Measurements from ENCODE around the gene MAPK1. TPM values are rescaled to one million over a fixed set of nuclear protein-coding genes. Genes with fewer than 3 reads are reported as not detected.

The MAPK1 gene
- total RNA-seq, 4 donors from 2014 or later = 45.3 to 122 (median 75.2) TPM

DNA sequence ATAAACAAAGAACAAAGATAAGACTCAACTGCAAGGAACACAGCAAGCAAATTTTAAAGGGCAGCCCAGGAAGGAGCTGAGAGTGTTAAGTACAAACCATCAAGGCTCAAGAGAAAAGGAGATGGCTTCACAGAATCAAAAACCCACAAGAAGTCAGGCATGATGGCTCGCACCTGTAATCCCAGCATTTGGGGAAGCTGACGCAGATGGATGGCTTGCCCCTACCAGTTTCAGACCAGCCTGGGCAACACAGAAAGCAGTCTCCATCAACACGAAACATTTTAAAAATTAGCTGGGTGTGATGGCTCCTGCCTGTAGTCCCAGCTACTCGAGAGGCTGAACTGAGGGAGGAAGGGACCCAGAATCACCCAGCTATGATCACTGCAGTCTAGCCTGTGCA is 32.6 kb downstream of the MAPK1 start:
- Histone ChIP-seq H3K27me3 (no peaks in the 10 kb centered on the region), H3K4me3 (no peak overlapping the region), H3K9me3 (no peaks in the 10 kb centered on the region), H3K27ac (peak overlapping the region in 1 of 2 donors; percentile 97), H3K4me1 (peaks cover 0 to 2% of the 10 kb centered on the region in 2 donors), H3K36me3 (no peaks in the 10 kb centered on the region)
- intact Hi-C loops (cut with DNase I; ENCODE audit: low total_unique reads) = no loop called here
- TF ChIP-seq POLR2A (IDR thresholded peaks at IDR 0.05) (no peak), CTCF (IDR thresholded peaks at IDR 0.05) (no peak)
- no peak for DNase-seq

DNA sequence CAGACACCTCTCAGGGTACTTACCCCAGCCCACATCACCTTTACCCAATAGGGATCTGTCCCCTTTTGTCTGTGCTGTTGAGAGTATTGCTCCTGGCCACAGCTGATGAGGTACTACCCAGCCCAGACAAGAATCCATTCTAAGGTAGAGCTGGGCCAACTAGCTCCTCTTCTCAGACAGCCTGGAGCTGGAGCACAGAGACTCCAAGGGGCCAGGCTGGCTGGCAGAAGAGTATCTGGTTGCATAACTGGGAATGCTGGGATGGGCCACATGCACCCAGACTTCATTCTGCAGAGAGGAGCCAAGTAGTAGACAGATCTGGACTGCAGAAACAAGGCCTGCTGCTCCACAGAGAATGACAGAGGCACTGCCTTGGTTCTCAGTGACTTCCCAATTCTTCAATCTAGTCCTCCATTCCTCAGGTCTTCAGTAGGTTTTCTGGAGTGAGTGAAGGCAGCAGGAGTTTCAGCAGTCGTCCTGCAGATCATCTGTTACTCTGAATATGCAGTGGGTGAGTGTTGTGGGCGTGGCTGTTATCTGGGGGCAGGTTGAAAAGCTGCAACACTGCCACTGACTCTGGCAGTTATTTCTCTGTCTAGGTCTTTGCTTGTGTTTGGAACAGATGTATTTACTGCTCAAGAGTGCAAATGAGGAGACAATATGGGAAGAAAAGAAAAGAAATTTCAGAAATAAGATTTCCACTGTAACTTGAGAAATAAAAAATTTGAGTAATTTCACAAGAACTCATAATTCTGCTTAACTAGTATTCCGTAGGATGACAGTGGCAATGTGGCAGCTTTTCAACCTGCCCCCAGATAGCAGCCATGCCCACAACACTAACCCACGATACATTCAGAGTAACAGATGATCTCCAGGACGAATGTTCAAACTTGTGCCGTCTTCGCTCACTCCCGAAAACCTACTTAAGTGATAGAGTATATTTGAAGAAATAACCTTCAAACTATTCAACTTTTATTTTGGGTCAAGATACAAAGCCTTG is 34.9 kb downstream of the MAPK1 start:
- DNase-seq = no peak
- Histone ChIP-seq H3K9me3 (no peaks in the 10 kb centered on the region), H3K4me3 (no peak overlapping the region), H3K36me3 (no peaks in the 10 kb centered on the region), H3K4me1 (peaks cover 0 to 4% of the 10 kb centered on the region in 2 donors), H3K27me3 (no peaks in the 10 kb centered on the region), H3K27ac (peak overlapping the region in 1 of 2 donors; percentile 11)
- intact Hi-C loops (cut with DNase I; ENCODE audit: low total_unique reads) = no loop called here
- TF ChIP-seq POLR2A (IDR thresholded peaks at IDR 0.05) = no peak
- TF ChIP-seq CTCF (IDR thresholded peaks at IDR 0.05) = no peak

DNA sequence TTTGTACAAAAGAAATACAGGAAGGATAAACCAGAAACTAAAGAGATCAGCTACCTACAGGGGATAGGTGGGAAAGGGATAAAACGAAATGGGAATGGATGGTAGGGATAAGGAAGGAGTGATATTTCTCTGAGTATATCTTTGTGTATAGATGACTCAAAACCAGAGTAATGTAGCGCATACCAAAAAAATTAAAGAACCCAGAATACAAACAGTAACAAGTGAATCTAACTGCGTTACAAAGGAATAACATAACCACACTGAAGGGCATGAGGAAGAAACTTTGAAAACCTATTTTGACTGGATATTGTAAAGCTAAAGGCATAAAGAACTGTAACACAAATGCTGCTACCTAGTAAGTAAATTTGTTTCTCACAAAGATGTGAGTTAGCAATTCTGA is 37.9 kb downstream of the MAPK1 start:
- TF ChIP-seq CTCF (IDR thresholded peaks at IDR 0.05) (no peak), POLR2A (IDR thresholded peaks at IDR 0.05) (no peak)
- Histone ChIP-seq H3K27ac (no peak overlapping the region), H3K4me3 (no peak overlapping the region), H3K27me3 (no peaks in the 10 kb centered on the region), H3K9me3 (no peaks in the 10 kb centered on the region), H3K36me3 (no peaks in the 10 kb centered on the region), H3K4me1 (peaks cover 0 to 4% of the 10 kb centered on the region in 2 donors)
- intact Hi-C loops (cut with DNase I; ENCODE audit: low total_unique reads) = no loop called here
- no peak for DNase-seq

GRCh38 chr22:21828268-21828638 is 39.2 kb downstream of the MAPK1 start:
- TF ChIP-seq POLR2A (IDR thresholded peaks at IDR 0.05) (no peak), CTCF (IDR thresholded peaks at IDR 0.05) (no peak)
- no peak for DNase-seq
- peaks cover 0 to 4% of the 10 kb centered on the region in 2 donors for H3K4me1 ChIP-seq
- no peaks in the 10 kb centered on the region for H3K9me3 ChIP-seq
- no peaks in the 10 kb centered on the region for H3K27me3 ChIP-seq
- H3K27ac ChIP-seq = no peak overlapping the region
- H3K36me3 ChIP-seq = no peaks in the 10 kb centered on the region
- intact Hi-C loops (cut with DNase I; ENCODE audit: low total_unique reads) = no loop called here
- no peak overlapping the region for H3K4me3 ChIP-seq

GRCh38 chr22:21827628-21828267 is 39.7 kb downstream of the MAPK1 start:
- Histone ChIP-seq H3K4me3 (no peak overlapping the region), H3K36me3 (no peaks in the 10 kb centered on the region), H3K9me3 (no peaks in the 10 kb centered on the region), H3K27ac (no peak overlapping the region), H3K27me3 (no peaks in the 10 kb centered on the region), H3K4me1 (peaks cover 0 to 4% of the 10 kb centered on the region in 2 donors)
- DNase-seq = no peak
- intact Hi-C loops (cut with DNase I; ENCODE audit: low total_unique reads) = no loop called here
- TF ChIP-seq CTCF (IDR thresholded peaks at IDR 0.05) = no peak
- no peak for TF ChIP-seq POLR2A (IDR thresholded peaks at IDR 0.05)

All from uterus (tissue), 4 donors.